Measurements from ENCODE around the gene SDK1.

Gene SDK1

DNA sequence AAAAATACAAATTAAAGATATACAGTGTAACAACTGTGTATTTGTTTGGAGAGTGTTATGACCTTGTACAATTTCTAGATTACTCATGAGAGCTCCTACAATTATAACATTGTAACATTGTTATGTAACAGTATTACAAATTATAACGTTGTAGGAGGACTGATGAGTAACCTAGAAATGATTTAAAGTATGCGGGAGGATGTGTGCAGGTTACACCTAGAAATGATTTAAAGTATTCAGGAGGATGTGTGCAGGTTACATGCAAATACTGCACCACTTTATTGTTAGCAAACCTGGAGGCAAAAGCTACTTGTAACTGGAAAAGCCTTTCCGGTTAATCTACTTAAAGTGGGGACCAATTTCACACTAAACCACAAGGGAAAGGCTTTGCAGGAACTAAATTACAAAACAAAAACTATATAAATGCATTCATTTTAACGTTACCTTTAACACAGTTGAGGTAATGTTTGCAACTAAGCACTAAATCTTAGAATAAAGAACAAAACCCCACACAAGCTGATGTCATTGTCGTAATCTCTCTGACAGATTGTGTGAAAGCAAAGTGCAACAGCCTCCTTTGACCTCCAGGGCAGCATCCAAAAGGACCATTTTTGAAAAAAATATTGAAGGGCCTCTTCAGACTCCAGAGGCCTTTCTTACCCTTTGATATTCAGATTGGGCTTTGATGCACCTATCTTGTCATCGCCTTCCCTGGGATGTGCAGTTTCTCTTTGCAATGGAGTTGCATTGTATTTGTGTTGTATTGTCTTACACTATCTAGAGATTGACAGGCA, 858.9 kb downstream of the SDK1 start:
- Histone ChIP-seq H3K27me3 (ENCODE audit: control insufficient read depth in 5 of 5, insufficient read depth in 4 of 5, low read length in 5 of 5) (peaks cover 0 to 4% (median 0%) of the 10 kb centered on the region in 5 donors), H3K4me3 (ENCODE audit: low read depth in 1 of 5, low read length in 5 of 5) (no peak overlapping the region), H3K9ac (ENCODE audit: low read length in 5 of 5) (no peak overlapping the region), H3K4me1 (ENCODE audit: control insufficient read depth in 5 of 5, insufficient read depth in 5 of 5, low read length in 5 of 5) (peaks cover 0 to 5% (median 0%) of the 10 kb centered on the region in 5 donors), H3K27ac (ENCODE audit: low read depth, low read length) (no peak overlapping the region), H3K36me3 (ENCODE audit: control insufficient read depth in 5 of 5, insufficient read depth in 5 of 5, low read length in 5 of 5) (no peaks in the 10 kb centered on the region), H3K9me3 (ENCODE audit: control insufficient read depth in 5 of 5, low read length in 5 of 5) (no peaks in the 10 kb centered on the region)

DNA sequence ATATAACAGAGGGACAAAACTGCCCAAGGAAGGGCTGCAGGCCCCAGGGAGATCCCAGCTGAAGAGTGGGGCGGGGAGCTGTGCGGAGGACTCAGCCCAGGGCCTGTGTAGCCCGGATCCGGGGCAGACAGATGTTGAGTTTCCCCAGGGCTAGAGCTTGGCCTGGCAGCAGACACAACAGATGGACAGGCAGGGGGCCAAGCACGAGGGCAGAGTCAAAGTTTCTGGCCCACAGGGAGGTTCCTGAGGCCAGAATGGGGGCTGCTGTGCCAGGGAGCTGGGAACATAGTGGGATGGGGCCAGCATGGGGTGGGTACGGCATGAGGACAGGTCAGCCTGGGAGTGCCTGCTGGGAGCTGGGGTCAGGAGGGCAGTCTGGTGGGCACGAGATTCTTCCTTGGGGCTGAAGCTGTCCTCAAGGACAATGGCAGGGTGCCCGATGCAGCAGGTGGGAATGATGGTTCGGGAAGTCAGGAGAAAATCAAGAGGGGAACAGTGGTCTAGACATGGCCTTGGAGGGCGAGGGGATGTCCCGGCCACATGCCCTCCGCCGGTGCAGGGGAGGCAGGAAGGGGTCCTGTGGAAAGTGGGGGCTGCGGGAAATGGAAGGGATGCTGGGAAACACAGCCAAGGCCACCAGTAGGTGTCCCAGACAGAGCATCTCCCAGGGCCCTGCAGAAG, 862.0 kb downstream of the SDK1 start:
- Histone ChIP-seq H3K4me3 (ENCODE audit: low read depth in 1 of 5, low read length in 5 of 5) (no peak overlapping the region), H3K9me3 (ENCODE audit: control insufficient read depth in 5 of 5, low read length in 5 of 5) (no peaks in the 10 kb centered on the region), H3K9ac (ENCODE audit: low read length in 5 of 5) (no peak overlapping the region), H3K27ac (ENCODE audit: low read depth, low read length) (no peak overlapping the region), H3K27me3 (ENCODE audit: control insufficient read depth in 5 of 5, insufficient read depth in 4 of 5, low read length in 5 of 5) (peaks cover 0 to 4% (median 0%) of the 10 kb centered on the region in 5 donors), H3K36me3 (ENCODE audit: control insufficient read depth in 5 of 5, insufficient read depth in 5 of 5, low read length in 5 of 5) (no peaks in the 10 kb centered on the region), H3K4me1 (ENCODE audit: control insufficient read depth in 5 of 5, insufficient read depth in 5 of 5, low read length in 5 of 5) (peaks cover 0 to 5% (median 0%) of the 10 kb centered on the region in 5 donors)

DNA sequence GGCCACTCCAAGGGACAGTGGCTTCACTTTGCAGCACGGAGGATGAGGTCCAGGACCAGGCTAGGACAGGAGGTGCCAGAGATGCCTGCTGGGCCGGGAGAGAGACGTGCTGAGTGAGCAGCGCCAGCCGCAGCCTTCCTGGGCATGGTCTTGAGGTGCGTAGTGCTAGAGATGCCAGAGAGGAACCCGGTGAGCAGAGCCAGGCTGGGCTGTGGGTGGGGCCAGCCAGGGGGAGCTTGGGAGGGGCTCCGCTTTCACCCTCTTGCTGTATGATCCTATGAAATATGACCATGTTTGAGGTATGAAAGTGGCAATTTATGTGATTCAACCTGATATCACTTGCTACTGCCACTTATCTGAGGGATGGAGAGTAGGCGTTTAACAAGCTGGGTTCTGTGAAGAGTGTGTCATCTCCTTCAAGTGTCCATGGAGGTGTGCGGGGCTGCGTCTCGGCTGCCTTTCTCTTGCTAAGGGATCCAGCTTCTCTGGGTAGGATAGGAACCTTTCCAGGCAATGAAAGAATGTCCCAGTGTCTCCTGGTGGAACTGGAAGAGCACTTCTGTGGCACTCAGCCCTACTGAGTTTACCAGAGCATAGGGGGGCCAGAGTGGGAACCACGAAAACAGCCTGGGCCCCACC, 862.6 kb downstream of the SDK1 start:
- Histone ChIP-seq H3K36me3 (ENCODE audit: control insufficient read depth in 5 of 5, insufficient read depth in 5 of 5, low read length in 5 of 5) (no peaks in the 10 kb centered on the region), H3K27ac (ENCODE audit: low read depth, low read length) (no peak overlapping the region), H3K9ac (ENCODE audit: low read length in 5 of 5) (no peak overlapping the region), H3K4me1 (ENCODE audit: control insufficient read depth in 5 of 5, insufficient read depth in 5 of 5, low read length in 5 of 5) (peaks cover 0 to 5% (median 0%) of the 10 kb centered on the region in 5 donors), H3K27me3 (ENCODE audit: control insufficient read depth in 5 of 5, insufficient read depth in 4 of 5, low read length in 5 of 5) (no peaks in the 10 kb centered on the region), H3K4me3 (ENCODE audit: low read depth in 1 of 5, low read length in 5 of 5) (no peak overlapping the region), H3K9me3 (ENCODE audit: control insufficient read depth in 5 of 5, low read length in 5 of 5) (no peaks in the 10 kb centered on the region)

DNA sequence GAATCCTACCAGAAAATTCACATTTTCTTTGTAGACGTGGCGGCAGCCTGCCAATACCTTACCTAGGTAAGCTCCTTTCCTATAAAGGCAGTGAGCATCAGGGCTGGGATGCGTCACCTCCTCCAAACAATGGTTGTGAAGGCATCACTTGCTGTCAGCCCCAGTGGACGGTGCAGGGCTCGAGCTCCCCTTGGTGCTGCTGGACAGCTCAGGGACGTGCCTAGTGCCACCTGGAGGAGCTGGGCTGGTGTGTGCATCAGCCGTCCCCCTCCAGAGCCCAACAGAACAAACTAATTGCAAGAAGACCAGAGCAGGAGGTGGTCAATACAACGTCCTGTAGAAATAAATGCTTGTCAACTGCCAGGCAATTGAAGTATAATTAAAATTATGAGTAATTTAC, 863.5 kb downstream of the SDK1 start:
- Histone ChIP-seq H3K9me3 (ENCODE audit: control insufficient read depth in 5 of 5, low read length in 5 of 5) (no peaks in the 10 kb centered on the region), H3K27me3 (ENCODE audit: control insufficient read depth in 5 of 5, insufficient read depth in 4 of 5, low read length in 5 of 5) (no peaks in the 10 kb centered on the region), H3K36me3 (ENCODE audit: control insufficient read depth in 5 of 5, insufficient read depth in 5 of 5, low read length in 5 of 5) (no peaks in the 10 kb centered on the region), H3K27ac (ENCODE audit: low read depth, low read length) (no peak overlapping the region), H3K9ac (ENCODE audit: low read length in 5 of 5) (no peak overlapping the region), H3K4me3 (ENCODE audit: low read depth in 1 of 5, low read length in 5 of 5) (no peak overlapping the region), H3K4me1 (ENCODE audit: control insufficient read depth in 5 of 5, insufficient read depth in 5 of 5, low read length in 5 of 5) (peaks cover 0 to 5% (median 0%) of the 10 kb centered on the region in 5 donors)

DNA sequence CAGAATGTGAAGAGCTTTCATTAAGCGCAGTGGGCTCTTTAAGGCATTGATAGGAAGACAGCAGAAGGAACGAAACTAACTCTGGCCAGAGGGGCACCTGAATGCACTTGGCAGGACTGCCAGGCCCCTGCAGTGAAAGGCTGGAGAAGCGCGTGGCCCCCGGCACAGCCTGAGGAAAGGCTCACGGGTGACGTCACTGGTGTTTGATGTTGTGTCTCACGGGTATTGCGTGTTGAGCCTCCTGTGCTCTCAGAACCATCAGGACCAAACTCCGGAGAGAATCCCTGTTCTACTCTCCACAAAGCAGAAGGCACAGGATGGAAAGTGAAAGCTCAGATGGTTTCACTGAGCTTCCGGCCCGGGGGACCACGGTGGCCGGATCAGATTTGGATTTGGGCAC, 865.3 kb downstream of the SDK1 start:
- H3K27me3 ChIP-seq (ENCODE audit: control insufficient read depth in 5 of 5, insufficient read depth in 4 of 5, low read length in 5 of 5) = no peaks in the 10 kb centered on the region
- H3K27ac ChIP-seq (ENCODE audit: low read depth, low read length) = no peak overlapping the region
- H3K4me3 ChIP-seq (ENCODE audit: low read depth in 1 of 5, low read length in 5 of 5) = no peak overlapping the region
- H3K4me1 ChIP-seq (ENCODE audit: control insufficient read depth in 5 of 5, insufficient read depth in 5 of 5, low read length in 5 of 5) = peaks cover 0 to 5% (median 0%) of the 10 kb centered on the region in 5 donors
- H3K9me3 ChIP-seq (ENCODE audit: control insufficient read depth in 5 of 5, low read length in 5 of 5) = no peaks in the 10 kb centered on the region
- H3K36me3 ChIP-seq (ENCODE audit: control insufficient read depth in 5 of 5, insufficient read depth in 5 of 5, low read length in 5 of 5) = no peaks in the 10 kb centered on the region
- H3K9ac ChIP-seq (ENCODE audit: low read length in 5 of 5) = no peak overlapping the region

DNA sequence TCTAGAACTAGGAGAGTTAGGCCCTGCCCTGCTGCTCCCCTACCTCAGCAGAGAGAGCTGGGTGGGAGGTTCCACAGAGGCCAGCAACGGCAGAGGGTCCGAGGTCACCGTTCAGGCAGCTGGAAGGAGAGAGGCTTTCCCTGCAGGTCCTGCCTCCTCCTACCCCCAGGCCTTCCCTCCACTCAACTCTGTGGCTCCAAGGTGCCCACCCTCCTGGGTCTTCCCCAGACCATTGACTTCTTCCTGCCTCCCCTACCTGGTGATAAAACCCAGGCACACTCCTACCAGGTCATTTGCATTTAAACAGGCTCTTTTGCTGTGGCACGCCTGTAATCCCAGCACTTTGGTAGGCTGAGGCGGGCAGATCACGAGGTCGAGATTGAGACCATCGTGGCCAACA, 865.8 kb downstream of the SDK1 start:
- Histone ChIP-seq H3K4me3 (ENCODE audit: low read depth in 1 of 5, low read length in 5 of 5) (no peak overlapping the region), H3K36me3 (ENCODE audit: control insufficient read depth in 5 of 5, insufficient read depth in 5 of 5, low read length in 5 of 5) (no peaks in the 10 kb centered on the region), H3K4me1 (ENCODE audit: control insufficient read depth in 5 of 5, insufficient read depth in 5 of 5, low read length in 5 of 5) (peaks cover 0 to 5% (median 0%) of the 10 kb centered on the region in 5 donors), H3K9me3 (ENCODE audit: control insufficient read depth in 5 of 5, low read length in 5 of 5) (no peaks in the 10 kb centered on the region), H3K27me3 (ENCODE audit: control insufficient read depth in 5 of 5, insufficient read depth in 4 of 5, low read length in 5 of 5) (no peaks in the 10 kb centered on the region), H3K27ac (ENCODE audit: low read depth, low read length) (no peak overlapping the region), H3K9ac (ENCODE audit: low read length in 5 of 5) (no peak overlapping the region)

DNA sequence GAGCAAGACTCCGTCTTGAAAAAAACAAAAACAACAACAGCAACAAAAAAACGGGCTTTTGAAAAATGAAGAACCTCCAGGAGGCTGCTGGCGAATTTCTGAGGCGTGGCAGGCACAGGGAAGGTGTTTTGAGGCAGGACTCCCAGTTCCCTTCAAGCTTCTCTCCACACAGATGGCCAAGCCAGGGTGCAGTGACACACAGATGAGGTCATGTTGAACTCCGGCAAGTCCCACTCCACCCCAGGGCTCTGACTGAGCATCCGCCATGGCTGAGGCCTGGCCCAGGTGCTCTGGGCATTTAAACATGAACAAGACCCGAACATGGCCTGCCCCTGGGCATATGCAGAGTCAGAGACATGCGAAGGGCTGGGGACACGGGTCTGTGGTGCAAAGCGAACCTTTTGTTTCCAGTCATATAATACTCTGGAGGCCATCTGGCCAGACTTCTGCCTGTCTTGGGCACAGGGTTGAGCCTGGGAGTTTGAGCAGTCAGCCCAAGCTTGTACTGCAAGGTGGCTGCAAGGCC, 866.4 kb downstream of the SDK1 start:
- no peaks in the 10 kb centered on the region for H3K9me3 ChIP-seq (ENCODE audit: control insufficient read depth in 5 of 5, low read length in 5 of 5)
- H3K27ac ChIP-seq (ENCODE audit: low read depth, low read length) = no peak overlapping the region
- peaks cover 0 to 5% (median 0%) of the 10 kb centered on the region in 5 donors for H3K4me1 ChIP-seq (ENCODE audit: control insufficient read depth in 5 of 5, insufficient read depth in 5 of 5, low read length in 5 of 5)
- H3K36me3 ChIP-seq (ENCODE audit: control insufficient read depth in 5 of 5, insufficient read depth in 5 of 5, low read length in 5 of 5) = no peaks in the 10 kb centered on the region
- no peak overlapping the region for H3K9ac ChIP-seq (ENCODE audit: low read length in 5 of 5)
- no peak overlapping the region for H3K4me3 ChIP-seq (ENCODE audit: low read depth in 1 of 5, low read length in 5 of 5)
- no peaks in the 10 kb centered on the region for H3K27me3 ChIP-seq (ENCODE audit: control insufficient read depth in 5 of 5, insufficient read depth in 4 of 5, low read length in 5 of 5)

DNA sequence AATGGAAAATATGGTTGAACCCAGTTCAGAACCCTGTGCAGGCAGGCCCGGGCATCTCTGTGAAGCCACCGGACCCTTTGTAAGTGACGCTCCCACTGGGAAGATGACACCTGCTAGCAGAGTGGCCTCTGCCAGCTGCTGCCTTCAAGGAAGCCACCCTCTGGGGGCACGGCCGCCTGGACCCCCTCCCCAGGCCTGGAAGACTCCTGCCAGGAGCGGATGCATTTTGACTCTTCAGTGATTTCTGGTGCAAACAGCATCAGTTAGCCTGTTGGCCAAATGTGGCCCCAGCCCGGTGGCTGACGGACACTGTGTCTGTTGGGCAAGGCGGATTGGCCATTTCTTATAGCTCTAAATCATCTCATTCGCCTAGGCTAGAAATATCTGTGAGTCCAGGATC, 867.0 kb downstream of the SDK1 start:
- no peaks in the 10 kb centered on the region for H3K4me1 ChIP-seq (ENCODE audit: control insufficient read depth in 5 of 5, insufficient read depth in 5 of 5, low read length in 5 of 5)
- no peak overlapping the region for H3K27ac ChIP-seq (ENCODE audit: low read depth, low read length)
- H3K36me3 ChIP-seq (ENCODE audit: control insufficient read depth in 5 of 5, insufficient read depth in 5 of 5, low read length in 5 of 5) = no peaks in the 10 kb centered on the region
- no peak overlapping the region for H3K4me3 ChIP-seq (ENCODE audit: low read depth in 1 of 5, low read length in 5 of 5)
- H3K27me3 ChIP-seq (ENCODE audit: control insufficient read depth in 5 of 5, insufficient read depth in 4 of 5, low read length in 5 of 5) = no peaks in the 10 kb centered on the region
- no peak overlapping the region for H3K9ac ChIP-seq (ENCODE audit: low read length in 5 of 5)
- H3K9me3 ChIP-seq (ENCODE audit: control insufficient read depth in 5 of 5, low read length in 5 of 5) = no peaks in the 10 kb centered on the region

DNA sequence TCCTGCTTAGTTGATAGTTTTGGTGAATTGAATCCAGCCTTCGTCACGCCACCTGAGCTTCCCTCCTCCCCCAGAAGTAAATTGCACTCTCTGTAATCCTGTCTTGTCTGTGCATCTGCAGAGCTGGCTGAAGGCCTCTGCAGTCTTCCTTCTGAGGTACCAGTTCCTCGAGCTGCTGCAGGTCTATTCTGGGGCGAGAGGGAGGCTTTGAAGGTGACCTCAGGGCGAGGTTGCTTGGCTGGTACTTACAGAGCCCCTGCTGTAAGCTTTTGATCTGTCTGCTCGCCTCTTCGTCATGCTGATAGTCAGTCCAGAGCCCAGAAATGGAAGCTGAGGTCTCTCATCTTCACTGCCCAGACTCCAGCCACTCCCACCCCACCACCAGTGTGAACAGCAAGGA, 867.5 kb downstream of the SDK1 start:
- no peaks in the 10 kb centered on the region for H3K4me1 ChIP-seq (ENCODE audit: control insufficient read depth in 5 of 5, insufficient read depth in 5 of 5, low read length in 5 of 5)
- H3K27me3 ChIP-seq (ENCODE audit: control insufficient read depth in 5 of 5, insufficient read depth in 4 of 5, low read length in 5 of 5) = no peaks in the 10 kb centered on the region
- no peaks in the 10 kb centered on the region for H3K36me3 ChIP-seq (ENCODE audit: control insufficient read depth in 5 of 5, insufficient read depth in 5 of 5, low read length in 5 of 5)
- no peak overlapping the region for H3K9ac ChIP-seq (ENCODE audit: low read length in 5 of 5)
- H3K4me3 ChIP-seq (ENCODE audit: low read depth in 1 of 5, low read length in 5 of 5) = no peak overlapping the region
- no peak overlapping the region for H3K27ac ChIP-seq (ENCODE audit: low read depth, low read length)
- H3K9me3 ChIP-seq (ENCODE audit: control insufficient read depth in 5 of 5, low read length in 5 of 5) = no peaks in the 10 kb centered on the region

DNA sequence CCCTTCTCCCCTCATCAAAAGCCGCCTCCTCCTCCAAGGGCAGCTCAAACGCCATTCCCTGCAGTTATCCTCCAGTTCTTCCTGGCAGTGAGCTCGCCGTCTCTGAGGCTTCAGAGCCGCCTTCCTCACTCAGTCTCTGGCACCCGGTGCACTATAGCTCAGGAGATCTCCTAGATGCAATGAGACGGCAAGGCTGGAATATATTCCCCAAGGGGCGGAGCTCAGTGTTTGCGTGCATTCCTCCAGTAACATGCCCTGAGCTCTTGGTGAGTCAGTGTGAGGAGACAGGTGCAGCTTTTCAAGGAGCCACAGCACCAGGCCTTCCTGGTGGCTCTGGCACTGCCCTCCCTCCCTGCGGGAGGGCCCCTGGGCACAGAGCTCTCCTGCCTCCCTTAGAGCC, 868.4 kb downstream of the SDK1 start:
- Histone ChIP-seq H3K9ac (ENCODE audit: low read length in 5 of 5) (no peak overlapping the region), H3K27ac (ENCODE audit: low read depth, low read length) (no peak overlapping the region), H3K4me3 (ENCODE audit: low read depth in 1 of 5, low read length in 5 of 5) (no peak overlapping the region), H3K9me3 (ENCODE audit: control insufficient read depth in 5 of 5, low read length in 5 of 5) (no peaks in the 10 kb centered on the region), H3K4me1 (ENCODE audit: control insufficient read depth in 5 of 5, insufficient read depth in 5 of 5, low read length in 5 of 5) (no peaks in the 10 kb centered on the region), H3K36me3 (ENCODE audit: control insufficient read depth in 5 of 5, insufficient read depth in 5 of 5, low read length in 5 of 5) (no peaks in the 10 kb centered on the region), H3K27me3 (ENCODE audit: control insufficient read depth in 5 of 5, insufficient read depth in 4 of 5, low read length in 5 of 5) (no peaks in the 10 kb centered on the region)

Measured in subcutaneous abdominal adipose tissue (tissue), 5 donors.